ENCODE measurements around the gene HDAC8. TPM values are rescaled to one million over a fixed set of nuclear protein-coding genes. Genes with fewer than 3 reads are reported as not detected.

The HDAC8 gene
- total RNA-seq, 1 experiment from 2014 or later: 26.7 TPM

- POLR2A ChIA-PET: interaction anchor here (1.3 kb wide), 1 partner anchor 32 kb away, joined by 8 read pairs; no protein-coding TSS in a partner anchor
- no TSS peak for BruUV-seq (replicated peaks)
- peak overlapping the region; percentile 82 for H3K4me3 Mint-ChIP-seq (ENCODE audit: unreplicated experiment)
These were observed 265.6 kb downstream of the HDAC8 start for GRCh38 chrX:72306851-72307645.

GRCh38 chrX:72306085-72306801 lies 266.4 kb downstream of the HDAC8 start:
- H3K4me1 Mint-ChIP-seq (ENCODE audit: insufficient read depth, unreplicated experiment): peaks cover 7% of the 10 kb centered on the region
- H3K9me3 Mint-ChIP-seq (ENCODE audit: unreplicated experiment): no peaks in the 10 kb centered on the region
- no peaks in the 10 kb centered on the region for H3K36me3 Mint-ChIP-seq (ENCODE audit: insufficient read depth, unreplicated experiment)
- no peak overlapping the region for H3K27ac Mint-ChIP-seq (ENCODE audit: low read depth, unreplicated experiment)
- DNase-seq (ENCODE audit: unreplicated experiment): no peak
- TF ChIP-seq CTCF (IDR thresholded peaks at IDR 0.05; ENCODE audit: unreplicated experiment): no peak
- intact Hi-C loops (cut with micrococcal nuclease): no loop called here
- ChIA-PET CTCF (interaction anchor here (0.7 kb wide), 1 partner anchor 15 kb away, joined by 4 read pairs; no protein-coding TSS in a partner anchor), POLR2A (interaction anchor here (0.7 to 1.3 kb wide), 2 partner anchors 30 to 32 kb away, joined by 3 to 8 read pairs; no protein-coding TSS in a partner anchor)
- peaks cover 75% of the 10 kb centered on the region for H3K27me3 Mint-ChIP-seq (ENCODE audit: insufficient read depth, unreplicated experiment)
- no TSS peak for BruUV-seq (replicated peaks)
- H3K4me3 Mint-ChIP-seq (ENCODE audit: unreplicated experiment): peak overlapping the region; percentile 82

More at GRCh38 chrX:72306851-72307645, 265.6 kb downstream of the HDAC8 start:
- H3K27me3 Mint-ChIP-seq (ENCODE audit: insufficient read depth, unreplicated experiment): peaks cover 67% of the 10 kb centered on the region
- CTCF ChIA-PET: interaction anchor here (0.6 to 1.7 kb wide), 2 partner anchors 31 to 64 kb away, joined by 3 to 7 read pairs; partner anchors contain the start of gene RPS4X
- no peaks in the 10 kb centered on the region for H3K9me3 Mint-ChIP-seq (ENCODE audit: unreplicated experiment)
- H3K27ac Mint-ChIP-seq (ENCODE audit: low read depth, unreplicated experiment): no peak overlapping the region
- DNase-seq (ENCODE audit: unreplicated experiment): peak; percentile 71
- intact Hi-C loops (cut with micrococcal nuclease): no loop called here
- TF ChIP-seq CTCF (IDR thresholded peaks at IDR 0.05; ENCODE audit: unreplicated experiment): no peak
- H3K4me1 Mint-ChIP-seq (ENCODE audit: insufficient read depth, unreplicated experiment): peaks cover 7% of the 10 kb centered on the region
- no peaks in the 10 kb centered on the region for H3K36me3 Mint-ChIP-seq (ENCODE audit: insufficient read depth, unreplicated experiment)

GRCh38 chrX:72305286-72306084 lies 267.2 kb downstream of the HDAC8 start, which contains the start of gene CITED1:
CITED1 (minus strand) TSS chrX:72305914; CDS start chrX:72302869, 3,045 bp downstream.
- CTCF ChIA-PET: interaction anchor here (0.7 kb wide), 1 partner anchor 16 kb away, joined by 4 read pairs; no protein-coding TSS in a partner anchor
- no peak within 1 kb of the TSS for H3K27ac Mint-ChIP-seq (ENCODE audit: low read depth, unreplicated experiment)
- H3K4me3 Mint-ChIP-seq (ENCODE audit: unreplicated experiment): peak within 1 kb of the TSS; percentile 82

More at GRCh38 chrX:72305286-72306084, 267.2 kb downstream of the HDAC8 start, which contains the start of gene CITED1:
- H3K9me3 Mint-ChIP-seq (ENCODE audit: unreplicated experiment): no peaks in the 10 kb centered on the region
- H3K4me1 Mint-ChIP-seq (ENCODE audit: insufficient read depth, unreplicated experiment): peaks cover 7% of the 10 kb centered on the region
- POLR2A ChIA-PET: interaction anchor here (0.7 to 1.3 kb wide), 2 partner anchors 29 to 31 kb away, joined by 3 to 8 read pairs; no protein-coding TSS in a partner anchor
- H3K36me3 Mint-ChIP-seq (ENCODE audit: insufficient read depth, unreplicated experiment): no peaks in the 10 kb centered on the region
- TF ChIP-seq CTCF (IDR thresholded peaks at IDR 0.05; ENCODE audit: unreplicated experiment): no peak
- intact Hi-C loops (cut with micrococcal nuclease): no loop called here
- H3K27me3 Mint-ChIP-seq (ENCODE audit: insufficient read depth, unreplicated experiment): peaks cover 83% of the 10 kb centered on the region
- BruUV-seq (replicated peaks): no TSS peak
- DNase-seq (ENCODE audit: unreplicated experiment): peak; percentile 13
